OCI-LY1 (cell line): ENCODE measurements around the gene IER5.

Source experiments
- H2AFZ ChIP-seq: fragments of 200-600 bp; sonication (generic), shearing (Covaris generic); 2 replicates; pipeline ENCODE4 v1.6.0; 2014; ENCODE audit warnings: antibody characterized with exemption, mild to moderate bottlenecking, low read length
- H3F3A ChIP-seq: fragments of 200-600 bp; sonication (generic), shearing (Covaris generic); 2 replicates; pipeline ENCODE4 v1.6.0; 2014; ENCODE audit warnings: mild to moderate bottlenecking, antibody characterized with exemption, low read length, moderate library complexity; ENCODE audit not compliant: insufficient read depth
- H3K27ac ChIP-seq: fragments of 200-600 bp; sonication (generic); 2 replicates; pipeline ENCODE4 v1.5.1; 2014; ENCODE audit warnings: low read length, mixed run types, mild to moderate bottlenecking, low read depth; ENCODE audit not compliant: poor library complexity, severe bottlenecking
- H3K27me3 ChIP-seq: fragments of 200-600 bp; sonication (generic); 2 replicates; pipeline ENCODE4 v1.6.0; 2014; ENCODE audit warnings: antibody characterized with exemption, mild to moderate bottlenecking, low read length, moderate library complexity; ENCODE audit not compliant: insufficient read depth
- H3K36me3 ChIP-seq: fragments of 200-600 bp; sonication (generic); 2 replicates; pipeline ENCODE4 v1.6.1; 2014; ENCODE audit warnings: mild to moderate bottlenecking, antibody characterized with exemption, low read length, moderate library complexity, mixed read lengths; ENCODE audit not compliant: insufficient read depth
- H3K4me1 ChIP-seq: fragments of 200-600 bp; sonication (generic); 2 replicates; pipeline ENCODE4 v1.5.1; 2014; ENCODE audit warnings: mild to moderate bottlenecking, low read length, moderate library complexity; ENCODE audit not compliant: insufficient read depth, severe bottlenecking
- H3K4me2 ChIP-seq: fragments of 200-600 bp; sonication (generic), shearing (Covaris generic); 2 replicates; pipeline ENCODE4 v1.6.1; 2014; ENCODE audit warnings: low read length
- H3K4me3 ChIP-seq: fragments of 200-600 bp; sonication (generic); 2 replicates; pipeline ENCODE4 v1.5.1; 2014; ENCODE audit warnings: low read length, low read depth, mild to moderate bottlenecking, mixed read lengths; ENCODE audit not compliant: poor library complexity, severe bottlenecking
- H3K79me2 ChIP-seq: fragments of 200-600 bp; shearing (Covaris generic); 2 replicates; pipeline ENCODE4 v1.6.1; 2016; ENCODE audit warnings: mixed run types, low read length, mixed read lengths; ENCODE audit not compliant: insufficient read depth
- H3K9ac ChIP-seq: fragments of 200-600 bp; sonication (generic), shearing (Covaris generic); 2 replicates; pipeline ENCODE4 v1.6.1; 2014; ENCODE audit warnings: mild to moderate bottlenecking, low read length, mixed read lengths
- H3K9me2 ChIP-seq: fragments of 200-600 bp; sonication (generic), shearing (Covaris generic); 2 replicates; pipeline ENCODE4 v1.6.1; 2014; ENCODE audit warnings: low read depth, mild to moderate bottlenecking, low read length, mixed read lengths
- H3K9me3 ChIP-seq: fragments of 200-600 bp; shearing (Covaris generic); 2 replicates; pipeline ENCODE4 v1.6.1; 2014; ENCODE audit warnings: low read length, mixed read lengths
- H4K20me1 ChIP-seq: fragments of 200-600 bp; sonication (generic), shearing (Covaris generic); 2 replicates; pipeline ENCODE4 v1.6.0; 2016; ENCODE audit warnings: mild to moderate bottlenecking, low read length; ENCODE audit not compliant: insufficient read depth
- CTCF ChIP-seq: fragments of 200-600 bp; sonication (generic), shearing (Covaris generic); IDR thresholded peaks from 2 replicates; pipeline ENCODE4 v1.5.1; 2017; ENCODE audit warnings: mild to moderate bottlenecking, antibody characterized with exemption, low read length, moderate library complexity, mixed read lengths
- EZH2 ChIP-seq: fragments of 200-600 bp; sonication (generic), shearing (Covaris generic); IDR thresholded peaks from 2 replicates; pipeline ENCODE4 v1.8.0; 2017; ENCODE audit warnings: borderline replicate concordance, mixed run types, mild to moderate bottlenecking, antibody characterized with exemption, low read length, moderate library complexity, mixed read lengths

IER5 gene

DNA sequence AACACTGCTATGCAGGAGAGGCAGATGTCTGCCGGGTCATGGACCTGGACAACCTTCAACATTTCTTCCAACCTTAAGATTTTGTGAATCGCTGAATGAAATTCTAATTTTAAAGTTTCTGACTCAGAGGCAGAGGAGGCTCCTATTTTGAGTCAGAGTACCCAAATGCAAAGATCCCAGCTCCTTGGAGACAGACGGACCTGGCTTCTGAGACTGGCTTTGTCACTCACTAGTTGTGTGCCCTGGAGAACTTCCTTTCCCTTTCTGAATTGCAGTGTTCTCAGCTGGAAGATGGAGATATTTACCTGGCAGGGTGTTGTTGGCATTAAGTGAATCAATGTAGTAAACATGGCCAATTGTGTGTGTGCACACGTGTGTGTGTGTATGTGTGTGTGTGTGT, 51.9 kb downstream of the IER5 start:
- Histone ChIP-seq H3K27me3 (peaks cover 3% of the 10 kb centered on the region), H3K36me3 (no peaks in the 10 kb centered on the region), H4K20me1 (no peaks in the 10 kb centered on the region), H3K9me3 (no peaks in the 10 kb centered on the region), H3K4me3 (no peak overlapping the region), H3K4me1 (peaks cover 7% of the 10 kb centered on the region), H2AFZ (no peak overlapping the region), H3K9ac (no peak overlapping the region), H3K4me2 (no peak overlapping the region), H3F3A (no peaks in the 10 kb centered on the region), H3K27ac (no peak overlapping the region), H3K79me2 (no peaks in the 10 kb centered on the region), H3K9me2 (no peaks in the 10 kb centered on the region)
- TF ChIP-seq EZH2 (no peak), CTCF (no peak)

DNA sequence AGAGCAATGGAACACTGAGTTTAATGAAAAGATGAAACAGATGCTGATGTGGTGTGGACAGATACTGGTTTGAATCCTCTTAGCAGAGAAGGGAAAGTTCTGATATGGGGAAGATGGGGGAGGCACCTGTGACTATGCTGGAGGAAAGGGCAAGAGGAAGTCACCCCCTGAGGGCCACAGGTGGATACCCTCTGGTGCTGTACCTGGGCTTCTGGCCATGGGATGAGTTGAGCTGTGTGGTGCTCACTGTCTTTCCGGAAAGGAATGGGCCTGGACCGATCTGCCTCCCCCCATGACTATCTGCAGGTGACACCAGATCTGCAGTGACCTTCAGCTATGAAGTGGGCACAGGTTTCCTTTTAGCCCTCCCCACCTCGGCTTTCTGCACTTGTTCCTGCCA, 52.4 kb downstream of the IER5 start:
- Histone ChIP-seq H3K27ac (no peak overlapping the region), H3K4me2 (no peak overlapping the region), H2AFZ (no peak overlapping the region), H3K79me2 (no peaks in the 10 kb centered on the region), H3K9ac (no peak overlapping the region), H3K36me3 (no peaks in the 10 kb centered on the region), H3K4me1 (peaks cover 2% of the 10 kb centered on the region), H3F3A (no peaks in the 10 kb centered on the region), H3K9me2 (no peaks in the 10 kb centered on the region), H4K20me1 (no peaks in the 10 kb centered on the region), H3K9me3 (no peaks in the 10 kb centered on the region), H3K27me3 (peaks cover 3% of the 10 kb centered on the region), H3K4me3 (no peak overlapping the region)
- TF ChIP-seq CTCF (no peak), EZH2 (no peak)

GRCh38 chr1:181141431-181141910, 53.0 kb downstream of the IER5 start:
- Histone ChIP-seq H3K27me3 (peaks cover 3% of the 10 kb centered on the region), H3K9me3 (no peaks in the 10 kb centered on the region), H3K9ac (no peak overlapping the region), H3K79me2 (no peaks in the 10 kb centered on the region), H3K4me3 (no peak overlapping the region), H3K9me2 (no peaks in the 10 kb centered on the region), H4K20me1 (no peaks in the 10 kb centered on the region), H3K27ac (no peak overlapping the region), H3K36me3 (no peaks in the 10 kb centered on the region), H2AFZ (no peak overlapping the region), H3K4me2 (no peak overlapping the region), H3K4me1 (no peaks in the 10 kb centered on the region), H3F3A (no peaks in the 10 kb centered on the region)
- TF ChIP-seq CTCF (no peak), EZH2 (no peak)
